Spinal cord (tissue), 10 donors: ENCODE measurements around the gene ADAMTS8. TPM values are rescaled to one million over a fixed set of nuclear protein-coding genes. Genes with fewer than 3 reads are reported as not detected.

Source experiments
- DNase-seq, 6 donors: peaks; one replicate each; pipeline versions ENCODE4 v3.0.0 to v3.0.0-alpha.2; 2013 to 2015; ENCODE audit warnings: low spot score in 6 of 6, low read depth in 4 of 6
- H3K27ac ChIP-seq: one replicate; pipeline ENCODE4 v1.5.1; 2013; ENCODE audit warnings: low read depth, low read length, control low read depth
- H3K27me3 ChIP-seq: one replicate; pipeline ENCODE4 v1.6.1; 2013; ENCODE audit warnings: low read length; ENCODE audit not compliant: control insufficient read depth, insufficient read depth
- H3K36me3 ChIP-seq: one replicate; pipeline ENCODE4 v1.6.1; 2013; ENCODE audit warnings: low read length; ENCODE audit not compliant: control insufficient read depth, insufficient read depth
- H3K4me1 ChIP-seq: one replicate; pipeline ENCODE4 v1.6.1; 2013; ENCODE audit warnings: low read length; ENCODE audit not compliant: control insufficient read depth, insufficient read depth
- H3K4me3 ChIP-seq: one replicate; pipeline ENCODE4 v1.5.1; 2013; ENCODE audit warnings: low read depth, low read length, control low read depth
- H3K9me3 ChIP-seq: one replicate; pipeline ENCODE4 v1.6.1; 2013; ENCODE audit warnings: low read length; ENCODE audit not compliant: control insufficient read depth, insufficient read depth
- WGBS: methylation state at CpG from one replicate; pipeline ENCODE4 v1.1.5; 2013; ENCODE audit warnings: missing lambda C conversion rate; ENCODE audit not compliant: insufficient coverage; 5-methylcytosine and 5-hydroxymethylcytosine counted together
- polyA plus RNA-seq, 2 donors: library from polyadenylated mRNA; unstranded; fragments of 120-200 nt; gene quantifications; one replicate each; pipeline ENCODE4 v1.2.1, GENCODE V29; 2013; ENCODE audit not compliant: insufficient read length in 2 of 2
- total RNA-seq, 2 donors: library from RNA; depleted of rRNA in 1 of 2; stranded (reverse); fragments of 120-200 nt in 1 of 2; fragments of >200 nt in 1 of 2; gene quantifications; one replicate each; pipeline versions ENCODE4 v1.2.3 to v1.2.4, GENCODE V29; 2013 to 2014
- donor health status: healthy.

ADAMTS8 gene
- total and polyA plus RNA-seq, 4 donors, result 1.7 to 4.5 (median 2.8) TPM

- Histone ChIP-seq H3K4me3 (no peak overlapping the region), H3K36me3 (peaks cover 13% of the 10 kb centered on the region), H3K27me3 (no peaks in the 10 kb centered on the region), H3K27ac (no peak overlapping the region), H3K4me1 (peaks cover 16% of the 10 kb centered on the region), H3K9me3 (no peaks in the 10 kb centered on the region)
- peak in 2 of 6 donors; percentile 32 to 57 for DNase-seq
- WGBS, result 59% methylated on average over 11 of the region's 16 CpGs
Measured at GRCh38 chr11:130413405-130414106, 14.9 kb downstream of the ADAMTS8 start.

GRCh38 chr11:130411223-130411622, 17.2 kb downstream of the ADAMTS8 start:
- H3K9me3 ChIP-seq, result no peaks in the 10 kb centered on the region
- no peak for DNase-seq
- no peaks in the 10 kb centered on the region for H3K27me3 ChIP-seq
- peaks cover 9% of the 10 kb centered on the region for H3K4me1 ChIP-seq
- WGBS, result 84% methylated on average over 11 of the region's 11 CpGs
- no peak overlapping the region for H3K4me3 ChIP-seq
- H3K36me3 ChIP-seq, result peaks cover 14% of the 10 kb centered on the region
- no peak overlapping the region for H3K27ac ChIP-seq

- H3K27me3 ChIP-seq, result no peaks in the 10 kb centered on the region
- H3K9me3 ChIP-seq, result no peaks in the 10 kb centered on the region
- no peak overlapping the region for H3K4me3 ChIP-seq
- DNase-seq, result no peak
- no peak overlapping the region for H3K27ac ChIP-seq
- H3K4me1 ChIP-seq, result peaks cover 9% of the 10 kb centered on the region
- peaks cover 17% of the 10 kb centered on the region for H3K36me3 ChIP-seq
- 83% methylated on average over 3 of the region's 7 CpGs for WGBS
Measured at GRCh38 chr11:130409594-130410388, 18.6 kb downstream of the ADAMTS8 start.

DNA sequence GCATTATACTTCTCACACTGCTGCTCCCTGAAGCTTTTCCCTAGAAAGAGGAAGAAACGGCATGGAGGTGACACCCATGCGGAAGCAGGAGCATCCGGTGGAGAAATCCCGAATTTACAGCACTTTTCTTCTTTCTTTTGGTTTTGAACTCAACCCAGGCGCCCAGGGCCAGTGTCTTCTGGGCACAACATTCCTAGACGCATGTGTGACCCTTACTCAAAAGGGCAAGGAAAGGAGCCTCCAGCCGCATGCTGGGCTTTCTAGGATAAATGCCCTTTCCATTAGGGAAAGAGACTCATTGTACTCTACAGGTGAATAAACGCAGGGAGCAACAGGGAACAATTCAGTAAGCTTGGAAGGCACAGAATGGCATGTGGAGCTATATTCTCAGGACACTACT, 19.5 kb downstream of the ADAMTS8 start:
- Histone ChIP-seq H3K4me3 (no peak overlapping the region), H3K9me3 (no peaks in the 10 kb centered on the region), H3K27me3 (no peaks in the 10 kb centered on the region), H3K4me1 (peaks cover 10% of the 10 kb centered on the region), H3K36me3 (peaks cover 11% of the 10 kb centered on the region), H3K27ac (no peak overlapping the region)
- DNase-seq, result no peak
- 80% methylated on average over 8 of the region's 8 CpGs for WGBS

DNA sequence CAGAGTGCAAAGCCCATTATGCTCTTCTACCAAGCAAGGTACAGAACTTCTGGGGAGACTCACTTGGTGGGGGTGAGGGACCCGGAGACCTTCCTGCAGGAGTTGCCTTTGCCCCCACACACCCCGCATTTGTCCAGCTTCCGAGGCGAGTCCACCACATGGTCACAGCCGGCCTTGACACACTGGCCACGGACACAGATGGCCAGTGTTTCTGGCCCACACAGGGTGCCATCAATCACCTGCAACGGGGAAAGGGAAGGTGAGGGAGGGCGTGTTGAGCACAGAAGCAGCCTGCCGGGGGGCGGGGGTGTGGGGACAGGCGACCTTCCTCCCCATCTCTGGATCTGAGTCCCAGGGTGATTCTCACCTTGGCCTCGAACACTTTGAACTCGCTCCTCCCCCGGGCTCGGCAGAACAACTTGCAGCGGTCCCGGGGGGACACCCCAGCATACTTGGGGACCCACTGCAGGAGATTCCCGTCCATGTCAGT, 20.0 kb downstream of the ADAMTS8 start:
- peaks cover 11% of the 10 kb centered on the region for H3K4me1 ChIP-seq
- H3K4me3 ChIP-seq, result no peak overlapping the region
- no peaks in the 10 kb centered on the region for H3K9me3 ChIP-seq
- no peak overlapping the region for H3K27ac ChIP-seq
- peaks cover 11% of the 10 kb centered on the region for H3K36me3 ChIP-seq
- DNase-seq, result no peak
- 83% methylated on average over 18 of the region's 18 CpGs for WGBS
- no peaks in the 10 kb centered on the region for H3K27me3 ChIP-seq

- no peak overlapping the region for H3K4me3 ChIP-seq
- no peak overlapping the region for H3K27ac ChIP-seq
- 25% methylated on average over 3 of the region's 7 CpGs for WGBS
- H3K4me1 ChIP-seq, result peaks cover 11% of the 10 kb centered on the region
- H3K9me3 ChIP-seq, result no peaks in the 10 kb centered on the region
- H3K36me3 ChIP-seq, result peaks cover 11% of the 10 kb centered on the region
- DNase-seq, result no peak
- no peaks in the 10 kb centered on the region for H3K27me3 ChIP-seq
Measured at GRCh38 chr11:130407978-130408377, 20.4 kb downstream of the ADAMTS8 start.

DNA sequence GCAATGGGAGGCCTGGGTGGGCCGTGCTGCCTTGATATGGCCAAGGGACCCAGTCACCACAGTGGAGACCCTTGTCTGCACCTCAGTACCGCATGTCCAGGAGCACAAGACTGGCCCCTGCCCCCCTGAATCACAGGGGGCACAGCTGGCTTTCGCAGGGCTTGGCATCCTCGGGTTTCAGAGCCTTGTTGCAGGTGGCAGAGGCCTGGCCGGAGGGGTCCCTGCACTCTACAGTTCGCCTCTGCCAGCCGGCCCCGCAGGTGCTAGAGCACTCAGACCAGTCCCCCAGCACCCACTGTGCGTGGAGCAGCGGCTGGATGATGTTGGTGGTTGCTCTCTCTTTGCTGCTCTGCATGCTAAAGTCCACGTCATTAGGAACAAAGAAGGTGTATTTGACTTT, 23.0 kb downstream of the ADAMTS8 start:
- 95% methylated on average over 11 of the region's 11 CpGs for WGBS
- Histone ChIP-seq H3K4me1 (peaks cover 11% of the 10 kb centered on the region), H3K36me3 (peaks cover 11% of the 10 kb centered on the region), H3K27ac (no peak overlapping the region), H3K9me3 (no peaks in the 10 kb centered on the region), H3K4me3 (no peak overlapping the region), H3K27me3 (no peaks in the 10 kb centered on the region)
- no peak for DNase-seq

DNA sequence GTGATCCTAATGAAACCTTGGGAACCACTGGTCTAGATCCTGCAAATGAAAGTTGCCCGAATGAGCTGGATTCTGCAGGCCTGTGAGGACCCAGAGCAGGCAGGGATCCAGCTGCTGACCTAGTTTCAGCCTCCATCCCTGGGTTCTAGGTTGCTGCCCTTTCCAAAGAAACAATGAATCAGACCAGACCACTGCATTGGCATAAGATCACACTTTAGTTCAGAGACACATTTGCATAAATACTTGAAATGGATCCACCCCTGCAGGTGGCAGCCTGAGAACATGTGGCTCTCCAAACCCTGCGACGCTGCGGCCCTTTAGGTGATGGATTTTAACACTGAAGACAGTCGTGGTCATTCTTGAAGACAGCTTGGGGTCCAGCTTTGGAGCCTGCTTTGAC, 23.7 kb downstream of the ADAMTS8 start:
- WGBS, result 66% methylated on average over 5 of the region's 5 CpGs
- Histone ChIP-seq H3K27ac (no peak overlapping the region), H3K9me3 (no peaks in the 10 kb centered on the region), H3K36me3 (peaks cover 11% of the 10 kb centered on the region), H3K4me1 (peaks cover 14% of the 10 kb centered on the region), H3K4me3 (no peak overlapping the region), H3K27me3 (no peaks in the 10 kb centered on the region)
- DNase-seq, result no peak

- peaks cover 14% of the 10 kb centered on the region for H3K4me1 ChIP-seq
- H3K9me3 ChIP-seq, result no peaks in the 10 kb centered on the region
- H3K27ac ChIP-seq, result no peak overlapping the region
- no peak for DNase-seq
- H3K27me3 ChIP-seq, result no peaks in the 10 kb centered on the region
- peaks cover 11% of the 10 kb centered on the region for H3K36me3 ChIP-seq
- H3K4me3 ChIP-seq, result no peak overlapping the region
- WGBS, result 74% methylated on average over 3 of the region's 3 CpGs
Measured at GRCh38 chr11:130403967-130404366, 24.4 kb downstream of the ADAMTS8 start.
